Activated CD8-positive, alpha-beta memory T cell treated with anti-CD3 and anti-CD28 coated beads, Interleukin-2, amount 50 U/mL, for 1 hour (primary cell): Measurements from ENCODE around the gene AMOTL1.

Source experiments
- DNase-seq: peaks from one replicate; pipeline ENCODE4 v3.0.0-alpha.2; 2020; ENCODE audit errors: extremely low read depth

The AMOTL1 gene

DNA sequence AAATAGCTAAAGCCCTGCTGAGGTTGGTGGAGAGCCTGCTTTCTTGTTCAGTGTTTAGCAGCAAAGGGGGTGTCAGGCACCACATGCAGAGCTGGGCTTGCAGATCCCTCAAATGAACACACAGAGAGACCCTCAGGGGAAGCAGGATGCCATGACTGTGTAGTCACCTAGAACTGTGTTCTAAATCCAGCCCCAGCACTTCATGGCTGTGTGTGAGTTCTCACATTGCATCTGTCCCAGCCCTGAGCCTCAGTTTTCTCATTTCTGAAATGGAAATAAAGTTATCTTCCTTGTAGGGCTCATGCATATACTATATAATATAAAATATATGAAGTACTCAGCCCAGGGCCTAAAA lies 158.1 kb downstream of the AMOTL1 start:
- DNase-seq: no peak
